D721Med (cell line): ENCODE data around the gene DNAL1.
"Not testable (repeated sequence)": the region's sequence is repeated elsewhere in the genome, so short reads cannot be mapped to it uniquely, and the experiment has no call there.

Source experiments
- DNase-seq: peaks from one replicate; pipeline ENCODE4 v3.0.0; 2011; ENCODE audit warnings: low spot score; ENCODE audit not compliant: insufficient read length
- FAIRE-seq: peaks from 2 replicates; lab custom pipeline; 2011; peaks lifted over from hg19 to GRCh38; lab: Jason Lieb, UNC
- CTCF ChIP-seq: IDR thresholded peaks from 2 replicates; pipeline ENCODE4 v1.5.1; 2012; ENCODE audit warnings: mild to moderate bottlenecking, control low read depth; ENCODE audit not compliant: insufficient read depth; ENCODE audit errors: missing control alignments

The DNAL1 gene

GRCh38 chr14:73645248-73645610, 443 bp downstream of the DNAL1 start:
- no peak for TF ChIP-seq CTCF
- no peak for DNase-seq
- no peak for FAIRE-seq

- DNase-seq (no peak), FAIRE-seq (no peak)
- no peak for TF ChIP-seq CTCF
Observed at GRCh38 chr14:73651005-73651404, 6.2 kb downstream of the DNAL1 start.

GRCh38 chr14:73655851-73656250, 11.1 kb downstream of the DNAL1 start:
- TF ChIP-seq CTCF = no peak
- FAIRE-seq = no peak
- DNase-seq = no peak

- DNase-seq, FAIRE-seq: not testable (repeated sequence)
Observed at GRCh38 chr14:73659202-73659601, 14.4 kb downstream of the DNAL1 start.

- TF ChIP-seq CTCF = no peak
- FAIRE-seq = no peak
- no peak for DNase-seq
Observed at GRCh38 chr14:73660511-73660910, 15.7 kb downstream of the DNAL1 start.

- no peak for FAIRE-seq
- no peak for DNase-seq
- no peak for TF ChIP-seq CTCF
Observed at GRCh38 chr14:73661872-73662271, 17.1 kb downstream of the DNAL1 start.

GRCh38 chr14:73662487-73662943, 17.7 kb downstream of the DNAL1 start:
- peak; percentile 47 for TF ChIP-seq CTCF
- DNase-seq (no peak), FAIRE-seq (peak; percentile 95)
